Stimulated activated CD8-positive, alpha-beta memory T cell treated with anti-CD3 and anti-CD28 coated beads, Interleukin-7, amount 100 ng/mL, for 1 hour (primary cell): ENCODE data around the gene CHM.

Experiments
- DNase-seq, 2 donors: peaks; one replicate each; pipeline ENCODE4 v3.0.0-alpha.2; 2020; ENCODE audit warnings: low read depth in 2 of 2

The CHM gene

GRCh38 chrX:85905851-85906250, 141.5 kb downstream of the CHM start:
- DNase-seq, result no peak

GRCh38 chrX:85903692-85904471, 143.5 kb downstream of the CHM start:
- DNase-seq, result no peak

GRCh38 chrX:85897362-85898126, 149.8 kb downstream of the CHM start:
- DNase-seq, result no peak

- DNase-seq, result no peak
Observed at GRCh38 chrX:85882601-85883000, 164.8 kb downstream of the CHM start.

- no peak for DNase-seq
Observed at GRCh38 chrX:85870585-85870984, 176.8 kb downstream of the CHM start.

- DNase-seq, result no peak
Observed at GRCh38 chrX:85865324-85865723, 182.0 kb downstream of the CHM start.

- DNase-seq, result no peak
Observed at GRCh38 chrX:85859426-85859825, 187.9 kb downstream of the CHM start.

GRCh38 chrX:85851418-85851817, 195.9 kb downstream of the CHM start:
- no peak for DNase-seq

GRCh38 chrX:85836868-85837267, 210.5 kb downstream of the CHM start:
- DNase-seq, result no peak

- no peak for DNase-seq
Observed at GRCh38 chrX:85828771-85829170, 218.6 kb downstream of the CHM start.

- no peak for DNase-seq
Observed at GRCh38 chrX:85815203-85815751, 232.1 kb downstream of the CHM start.
